ENCODE results near the gene PTPRD. TPM values are rescaled to one million over a fixed set of nuclear protein-coding genes. Genes with fewer than 3 reads are reported as not detected.

Gene PTPRD
- total and polyA plus RNA-seq, 2 donors (not counting 1 experiment from before 2014, with no cell fraction given): not detected

GRCh38 chr9:8871396-8871795 lies 1741.4 kb downstream of the PTPRD start:
- Mint-ChIP-seq H3K9me3 (ENCODE audit: insufficient read depth) (no peaks in the 10 kb centered on the region), H3K27ac (no peak overlapping the region), H3K4me3 (no peak overlapping the region), H3K27me3 (peaks cover 3% of the 10 kb centered on the region), H3K4me1 (peaks cover 1% of the 10 kb centered on the region)
- TF ChIP-seq EZH2 (IDR thresholded peaks at IDR 0.05; ENCODE audit: borderline replicate concordance, insufficient read depth, low read depth, low read length, poor library complexity, severe bottlenecking) (no peak), CTCF (IDR thresholded peaks at IDR 0.05) (no peak)
- intact Hi-C loops (cut with micrococcal nuclease): no loop called here
- ATAC-seq (ENCODE audit: low read depth) (no peak), DNase-seq (no peak)
- H3K36me3 ChIP-seq (replicated peaks in 1 of 2; ENCODE audit: control extremely low read depth in 1 of 2, control insufficient read depth in 1 of 2, extremely low read depth in 1 of 2, insufficient read depth in 2 of 2, low read length in 1 of 2): no peaks in the 10 kb centered on the region
- WGBS (ENCODE audit: insufficient coverage): no CpG with 5 or more reads among the region's 1 CpG
- no peak overlapping the region for H3K4me3 ChIP-seq (ENCODE audit: control extremely low read depth in 1 of 5, extremely low read depth in 1 of 5, insufficient read depth in 1 of 5, low read depth in 2 of 5, low read length in 4 of 5)
- no peaks in the 10 kb centered on the region for H3K79me2 ChIP-seq (ENCODE audit: control insufficient read depth, insufficient read depth, low read length)
- H3K9me3 ChIP-seq (ENCODE audit: control extremely low read depth in 1 of 3, control insufficient read depth in 2 of 3, insufficient read depth in 1 of 3, low read length in 2 of 3): no peaks in the 10 kb centered on the region
- ChIA-PET CTCF (no interaction called here), POLR2A (no interaction called here)
- H2AFZ ChIP-seq (ENCODE audit: insufficient read depth, low read depth, low read length, poor library complexity, severe bottlenecking): no peak overlapping the region
- H3K27ac ChIP-seq (ENCODE audit: low read length in 2 of 2): no peak overlapping the region
- no peak overlapping the region for H3K4me2 ChIP-seq (replicated peaks; ENCODE audit: low read depth, low read length, poor library complexity, severe bottlenecking)
- H3K4me1 ChIP-seq (ENCODE audit: control insufficient read depth in 2 of 2, insufficient read depth in 2 of 2, low read length in 2 of 2): no peaks in the 10 kb centered on the region
- no peaks in the 10 kb centered on the region for H3K27me3 ChIP-seq (replicated peaks in 1 of 4; ENCODE audit: control extremely low read depth in 1 of 4, control insufficient read depth in 3 of 4, insufficient read depth in 4 of 4, low read length in 3 of 4)
- no peak overlapping the region for H3K9ac ChIP-seq (ENCODE audit: low read length)
- no peaks in the 10 kb centered on the region for H4K20me1 ChIP-seq (ENCODE audit: control insufficient read depth, insufficient read depth, low read length, poor library complexity, severe bottlenecking)

- Histone ChIP-seq H3K4me3 (ENCODE audit: control extremely low read depth in 1 of 5, extremely low read depth in 1 of 5, insufficient read depth in 1 of 5, low read depth in 2 of 5, low read length in 4 of 5) (no peak overlapping the region), H3K9me3 (ENCODE audit: control extremely low read depth in 1 of 3, control insufficient read depth in 2 of 3, insufficient read depth in 1 of 3, low read length in 2 of 3) (no peaks in the 10 kb centered on the region), H3K9ac (ENCODE audit: low read length) (no peak overlapping the region), H3K4me1 (ENCODE audit: control insufficient read depth in 2 of 2, insufficient read depth in 2 of 2, low read length in 2 of 2) (no peaks in the 10 kb centered on the region), H4K20me1 (ENCODE audit: control insufficient read depth, insufficient read depth, low read length, poor library complexity, severe bottlenecking) (no peaks in the 10 kb centered on the region), H3K27me3 (replicated peaks in 1 of 4; ENCODE audit: control extremely low read depth in 1 of 4, control insufficient read depth in 3 of 4, insufficient read depth in 4 of 4, low read length in 3 of 4) (no peaks in the 10 kb centered on the region), H3K36me3 (replicated peaks in 1 of 2; ENCODE audit: control extremely low read depth in 1 of 2, control insufficient read depth in 1 of 2, extremely low read depth in 1 of 2, insufficient read depth in 2 of 2, low read length in 1 of 2) (no peaks in the 10 kb centered on the region), H2AFZ (ENCODE audit: insufficient read depth, low read depth, low read length, poor library complexity, severe bottlenecking) (no peak overlapping the region), H3K79me2 (ENCODE audit: control insufficient read depth, insufficient read depth, low read length) (no peaks in the 10 kb centered on the region), H3K27ac (ENCODE audit: low read length in 2 of 2) (no peak overlapping the region), H3K4me2 (replicated peaks; ENCODE audit: low read depth, low read length, poor library complexity, severe bottlenecking) (no peak overlapping the region)
- Mint-ChIP-seq H3K27ac (no peak overlapping the region), H3K4me3 (no peak overlapping the region), H3K4me1 (peaks cover 1% of the 10 kb centered on the region), H3K9me3 (ENCODE audit: insufficient read depth) (no peaks in the 10 kb centered on the region), H3K27me3 (peaks cover 3% of the 10 kb centered on the region)
- DNase-seq: no peak
- WGBS (ENCODE audit: insufficient coverage): 100% methylated on average over 2 of the region's 3 CpGs
- TF ChIP-seq CTCF (IDR thresholded peaks at IDR 0.05) (no peak), EZH2 (IDR thresholded peaks at IDR 0.05; ENCODE audit: borderline replicate concordance, insufficient read depth, low read depth, low read length, poor library complexity, severe bottlenecking) (no peak)
- ChIA-PET CTCF (no interaction called here), POLR2A (no interaction called here)
- intact Hi-C loops (cut with micrococcal nuclease): no loop called here
- ATAC-seq (ENCODE audit: low read depth): no peak
These were observed 1743.0 kb downstream of the PTPRD start for GRCh38 chr9:8869812-8870211.

All from B cell (primary cell).